ENCODE data around the gene EGLN3. TPM values are rescaled to one million over a fixed set of nuclear protein-coding genes. Genes with fewer than 3 reads are reported as not detected.

Gene EGLN3
- total RNA-seq, 1 experiment from 2014 or later: 9.5 TPM

DNA sequence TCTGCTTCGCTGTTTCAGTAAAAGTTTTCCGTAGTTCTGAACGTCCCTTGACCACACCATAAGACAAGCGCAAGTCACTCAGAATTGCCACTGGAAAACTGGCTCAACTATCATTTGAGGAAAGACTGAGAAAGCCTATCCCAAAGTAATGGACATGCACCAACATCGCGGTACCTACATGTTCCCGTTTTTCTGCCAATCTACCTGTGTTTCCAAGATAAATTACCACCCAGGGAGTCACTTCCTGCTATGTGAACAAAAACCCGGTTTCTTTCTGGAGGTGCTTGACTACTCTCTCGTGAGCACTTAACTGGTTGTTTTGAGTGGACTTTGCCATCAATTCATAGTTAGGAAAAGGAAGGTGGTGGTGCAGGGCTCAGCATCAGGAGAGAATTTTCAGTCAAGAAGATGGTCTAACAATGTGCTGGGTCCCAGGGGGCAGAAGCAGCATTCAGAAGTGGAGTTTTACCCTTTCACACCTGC is 1.4 kb downstream of the EGLN3 start:
- Mint-ChIP-seq H3K27ac (ENCODE audit: unreplicated experiment) (no peak overlapping the region), H3K27me3 (ENCODE audit: insufficient read depth, unreplicated experiment) (no peaks in the 10 kb centered on the region), H3K4me1 (ENCODE audit: low read depth, unreplicated experiment) (peaks cover 10% of the 10 kb centered on the region), H3K36me3 (ENCODE audit: insufficient read depth, unreplicated experiment) (peaks cover 6% of the 10 kb centered on the region), H3K9me3 (ENCODE audit: unreplicated experiment) (no peaks in the 10 kb centered on the region), H3K4me3 (ENCODE audit: unreplicated experiment) (peak overlapping the region; percentile 92)
- Histone ChIP-seq H3K4me1 (peaks cover 9% of the 10 kb centered on the region), H3K4me3 (ENCODE audit: low read depth, low read length) (peak overlapping the region; percentile 57), H3K27me3 (replicated peaks; ENCODE audit: control insufficient read depth, insufficient read depth, low read length) (no peaks in the 10 kb centered on the region), H3K9me3 (no peaks in the 10 kb centered on the region), H3K36me3 (ENCODE audit: control insufficient read depth, insufficient read depth, low read length) (no peaks in the 10 kb centered on the region)
- no TSS peak for BruUV-seq (replicated peaks)
- TF ChIP-seq, protein P1, sequence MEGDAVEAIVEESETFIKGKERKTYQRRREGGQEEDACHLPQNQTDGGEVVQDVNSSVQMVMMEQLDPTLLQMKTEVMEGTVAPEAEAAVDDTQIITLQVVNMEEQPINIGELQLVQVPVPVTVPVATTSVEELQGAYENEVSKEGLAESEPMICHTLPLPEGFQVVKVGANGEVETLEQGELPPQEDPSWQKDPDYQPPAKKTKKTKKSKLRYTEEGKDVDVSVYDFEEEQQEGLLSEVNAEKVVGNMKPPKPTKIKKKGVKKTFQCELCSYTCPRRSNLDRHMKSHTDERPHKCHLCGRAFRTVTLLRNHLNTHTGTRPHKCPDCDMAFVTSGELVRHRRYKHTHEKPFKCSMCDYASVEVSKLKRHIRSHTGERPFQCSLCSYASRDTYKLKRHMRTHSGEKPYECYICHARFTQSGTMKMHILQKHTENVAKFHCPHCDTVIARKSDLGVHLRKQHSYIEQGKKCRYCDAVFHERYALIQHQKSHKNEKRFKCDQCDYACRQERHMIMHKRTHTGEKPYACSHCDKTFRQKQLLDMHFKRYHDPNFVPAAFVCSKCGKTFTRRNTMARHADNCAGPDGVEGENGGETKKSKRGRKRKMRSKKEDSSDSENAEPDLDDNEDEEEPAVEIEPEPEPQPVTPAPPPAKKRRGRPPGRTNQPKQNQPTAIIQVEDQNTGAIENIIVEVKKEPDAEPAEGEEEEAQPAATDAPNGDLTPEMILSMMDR (IDR thresholded peaks at IDR 0.05; ENCODE audit: insufficient read depth in 1 of 2, low read depth in 1 of 2, low read length in 1 of 2, severe bottlenecking in 1 of 2, unreplicated experiment in 1 of 2): no peak
- intact Hi-C loops (cut with micrococcal nuclease; ENCODE audit: unreplicated experiment): no loop called here
- ChIA-PET CTCF (interaction anchor here (1.1 kb wide), 2 partner anchors 43 to 149 kb away, joined by 3 read pairs; no protein-coding TSS in a partner anchor), POLR2A (interaction anchor here (0.5 kb wide), 1 partner anchor 912 kb away, joined by 3 read pairs; no protein-coding TSS in a partner anchor)
- no peak for DNase-seq

DNA sequence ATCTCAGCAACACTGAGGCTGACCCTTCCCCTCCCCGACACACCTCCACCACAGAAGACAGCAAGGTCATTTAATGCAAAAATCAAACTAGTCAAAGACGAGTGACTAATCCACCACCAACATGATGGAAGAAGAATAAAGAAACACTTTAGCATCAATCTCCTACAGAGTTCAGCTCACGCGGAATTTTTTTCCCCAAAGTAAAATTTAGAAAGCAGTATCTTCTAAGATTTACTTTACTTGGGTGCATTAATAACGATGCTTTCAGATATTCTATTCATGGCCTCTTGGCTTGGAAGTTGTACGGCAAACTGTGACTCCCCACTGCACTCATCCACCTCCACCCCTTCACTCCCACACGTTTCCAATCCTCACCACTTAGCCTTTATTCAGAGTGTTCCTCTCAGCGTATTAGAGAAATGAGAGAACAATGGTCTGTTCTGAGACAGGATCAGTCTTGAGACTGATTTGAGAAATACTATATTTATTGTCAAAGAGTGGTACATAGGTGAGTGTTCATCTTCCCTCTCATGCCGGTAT is 1.9 kb downstream of the EGLN3 start:
- Mint-ChIP-seq H3K27me3 (ENCODE audit: insufficient read depth, unreplicated experiment) (no peaks in the 10 kb centered on the region), H3K4me1 (ENCODE audit: low read depth, unreplicated experiment) (peaks cover 10% of the 10 kb centered on the region), H3K9me3 (ENCODE audit: unreplicated experiment) (no peaks in the 10 kb centered on the region), H3K36me3 (ENCODE audit: insufficient read depth, unreplicated experiment) (peaks cover 6% of the 10 kb centered on the region), H3K27ac (ENCODE audit: unreplicated experiment) (no peak overlapping the region), H3K4me3 (ENCODE audit: unreplicated experiment) (peak overlapping the region; percentile 92)
- TF ChIP-seq, protein P1 (IDR thresholded peaks at IDR 0.05; ENCODE audit: insufficient read depth in 1 of 2, low read depth in 1 of 2, low read length in 1 of 2, severe bottlenecking in 1 of 2, unreplicated experiment in 1 of 2): no peak
- Histone ChIP-seq H3K27me3 (replicated peaks; ENCODE audit: control insufficient read depth, insufficient read depth, low read length) (no peaks in the 10 kb centered on the region), H3K4me3 (ENCODE audit: low read depth, low read length) (peak overlapping the region; percentile 57), H3K4me1 (peaks cover 9% of the 10 kb centered on the region), H3K9me3 (no peaks in the 10 kb centered on the region), H3K36me3 (ENCODE audit: control insufficient read depth, insufficient read depth, low read length) (no peaks in the 10 kb centered on the region)
- POLR2A ChIA-PET: no interaction called here
- intact Hi-C loops (cut with micrococcal nuclease; ENCODE audit: unreplicated experiment): no loop called here
- CTCF ChIA-PET: no interaction called here
- DNase-seq: no peak
- BruUV-seq (replicated peaks): no TSS peak

DNA sequence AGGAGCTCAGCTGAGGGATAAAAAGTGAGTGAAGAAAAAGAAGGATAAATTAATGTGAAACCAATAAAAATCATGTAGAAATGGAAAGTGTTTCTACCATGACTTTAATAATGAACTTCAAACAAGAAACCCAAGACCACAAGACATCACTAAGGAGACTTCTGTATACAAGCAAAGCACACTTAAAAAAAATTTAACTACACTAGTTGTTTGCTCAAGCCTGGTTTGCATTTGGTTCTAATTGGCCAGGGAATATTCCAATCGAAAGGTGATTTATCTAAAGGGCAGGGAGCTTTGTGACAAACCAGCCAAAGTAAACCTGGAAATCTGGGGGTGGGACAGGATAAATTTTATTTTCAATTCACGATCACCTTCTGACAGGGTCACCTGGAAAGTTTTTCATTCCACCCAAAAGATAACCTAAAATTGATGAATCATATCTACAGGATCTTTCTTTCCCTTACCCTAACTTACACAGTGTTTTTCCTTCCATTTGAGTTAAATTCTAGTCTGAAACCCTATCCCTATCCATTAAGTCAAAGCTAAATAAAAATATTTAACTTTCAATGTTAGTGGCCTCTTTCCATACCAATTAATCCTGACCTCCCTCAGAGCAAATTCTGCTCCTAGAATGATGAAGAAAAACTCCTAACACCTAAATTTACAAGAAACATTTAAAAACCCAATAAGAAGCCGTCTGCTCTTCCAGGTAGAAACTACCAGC is 2.6 kb downstream of the EGLN3 start:
- no TSS peak for BruUV-seq (replicated peaks)
- H3K9me3 Mint-ChIP-seq (ENCODE audit: unreplicated experiment): no peaks in the 10 kb centered on the region
- Histone ChIP-seq H3K9me3 (no peaks in the 10 kb centered on the region), H3K4me1 (peaks cover 9% of the 10 kb centered on the region), H3K36me3 (ENCODE audit: control insufficient read depth, insufficient read depth, low read length) (no peaks in the 10 kb centered on the region), H3K4me3 (ENCODE audit: low read depth, low read length) (no peak overlapping the region), H3K27me3 (replicated peaks; ENCODE audit: control insufficient read depth, insufficient read depth, low read length) (no peaks in the 10 kb centered on the region)
- ChIA-PET CTCF (no interaction called here), POLR2A (interaction anchor here (0.6 kb wide), 2 partner anchors 753 to 1878 kb away, joined by 3 read pairs; partner anchors contain the start of gene BRMS1L)
- TF ChIP-seq, protein P1 (IDR thresholded peaks at IDR 0.05; ENCODE audit: insufficient read depth in 1 of 2, low read depth in 1 of 2, low read length in 1 of 2, severe bottlenecking in 1 of 2, unreplicated experiment in 1 of 2): no peak
- H3K27me3 Mint-ChIP-seq (ENCODE audit: insufficient read depth, unreplicated experiment): no peaks in the 10 kb centered on the region
- no peak for DNase-seq
- H3K4me1 Mint-ChIP-seq (ENCODE audit: low read depth, unreplicated experiment): peaks cover 10% of the 10 kb centered on the region
- intact Hi-C loops (cut with micrococcal nuclease; ENCODE audit: unreplicated experiment): no loop called here
- peaks cover 6% of the 10 kb centered on the region for H3K36me3 Mint-ChIP-seq (ENCODE audit: insufficient read depth, unreplicated experiment)
- H3K27ac Mint-ChIP-seq (ENCODE audit: unreplicated experiment): no peak overlapping the region
- peak overlapping the region; percentile 92 for H3K4me3 Mint-ChIP-seq (ENCODE audit: unreplicated experiment)

Data from Caco-2 (cell line).